ENCODE measurements around the gene NFU1. TPM values are rescaled to one million over a fixed set of nuclear protein-coding genes. Genes with fewer than 3 reads are reported as not detected.

NFU1 gene
- total RNA-seq, 6 experiments from 2014 or later: 12.7 to 26.1 (median 23.5) TPM

DNA sequence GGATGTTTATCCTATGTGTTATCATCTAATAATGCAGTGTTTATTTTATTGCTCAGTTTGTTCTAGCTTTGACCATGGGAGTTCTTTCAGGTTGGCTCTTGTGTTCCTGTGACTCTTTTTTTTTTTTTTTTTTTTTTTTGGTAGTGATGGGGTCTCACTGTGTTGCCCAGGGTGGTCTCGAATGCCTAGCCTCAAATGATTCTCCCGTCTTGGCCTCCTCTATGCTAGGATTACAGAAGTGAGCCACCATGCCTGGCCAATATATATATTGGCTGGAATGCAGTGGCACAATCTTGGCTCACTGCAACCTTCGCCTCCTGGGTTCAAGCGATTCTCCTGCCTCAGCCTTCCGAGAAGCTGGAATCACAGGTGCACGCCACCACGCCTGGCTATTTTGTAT lies 18.9 kb upstream of the NFU1 start:
- no peaks in the 10 kb centered on the region for H3K9me3 ChIP-seq
- intact Hi-C loops (cut with DNase I): no loop called here
- TF ChIP-seq, protein P1, sequence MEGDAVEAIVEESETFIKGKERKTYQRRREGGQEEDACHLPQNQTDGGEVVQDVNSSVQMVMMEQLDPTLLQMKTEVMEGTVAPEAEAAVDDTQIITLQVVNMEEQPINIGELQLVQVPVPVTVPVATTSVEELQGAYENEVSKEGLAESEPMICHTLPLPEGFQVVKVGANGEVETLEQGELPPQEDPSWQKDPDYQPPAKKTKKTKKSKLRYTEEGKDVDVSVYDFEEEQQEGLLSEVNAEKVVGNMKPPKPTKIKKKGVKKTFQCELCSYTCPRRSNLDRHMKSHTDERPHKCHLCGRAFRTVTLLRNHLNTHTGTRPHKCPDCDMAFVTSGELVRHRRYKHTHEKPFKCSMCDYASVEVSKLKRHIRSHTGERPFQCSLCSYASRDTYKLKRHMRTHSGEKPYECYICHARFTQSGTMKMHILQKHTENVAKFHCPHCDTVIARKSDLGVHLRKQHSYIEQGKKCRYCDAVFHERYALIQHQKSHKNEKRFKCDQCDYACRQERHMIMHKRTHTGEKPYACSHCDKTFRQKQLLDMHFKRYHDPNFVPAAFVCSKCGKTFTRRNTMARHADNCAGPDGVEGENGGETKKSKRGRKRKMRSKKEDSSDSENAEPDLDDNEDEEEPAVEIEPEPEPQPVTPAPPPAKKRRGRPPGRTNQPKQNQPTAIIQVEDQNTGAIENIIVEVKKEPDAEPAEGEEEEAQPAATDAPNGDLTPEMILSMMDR (IDR thresholded peaks at IDR 0.05): no peak
- TF ChIP-seq POLR2A (IDR thresholded peaks at IDR 0.05): no peak
- ATAC-seq: no peak
- no peaks in the 10 kb centered on the region for H3K27me3 ChIP-seq
- no peaks in the 10 kb centered on the region for H3K36me3 ChIP-seq
- DNase-seq: no peak
- no peaks in the 10 kb centered on the region for H3K4me1 ChIP-seq
- H3K27ac ChIP-seq: no peak overlapping the region
- WGBS (ENCODE audit: insufficient coverage, low coverage, low lambda C conversion rate, missing lambda C conversion rate): 91% methylated on average over 6 of the region's 7 CpGs
- no peak overlapping the region for H3K4me3 ChIP-seq

DNA sequence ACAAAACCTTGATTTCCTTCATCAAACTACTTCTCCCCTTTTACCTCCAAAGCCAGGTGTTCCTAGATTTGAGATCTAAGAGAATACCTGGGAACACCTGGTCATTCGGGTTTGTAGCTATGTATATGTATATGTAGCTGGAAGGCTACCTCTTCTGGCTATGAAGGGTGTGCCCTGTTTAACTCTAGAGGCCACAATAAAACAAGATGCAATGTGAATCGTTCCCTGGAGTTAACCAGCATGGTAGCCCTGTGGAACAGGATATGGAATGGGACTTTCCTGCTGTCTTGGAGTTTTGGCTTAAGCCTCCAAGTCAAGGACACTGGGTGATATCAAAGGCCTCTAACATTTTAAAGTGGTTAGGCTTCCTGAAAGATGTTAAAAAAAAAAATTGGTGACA lies 17.7 kb upstream of the NFU1 start:
- no peak for ATAC-seq
- intact Hi-C loops (cut with DNase I): no loop called here
- H3K4me3 ChIP-seq: no peak overlapping the region
- no peaks in the 10 kb centered on the region for H3K36me3 ChIP-seq
- TF ChIP-seq, protein P1 (IDR thresholded peaks at IDR 0.05): no peak
- TF ChIP-seq POLR2A (IDR thresholded peaks at IDR 0.05): no peak
- H3K9me3 ChIP-seq: no peaks in the 10 kb centered on the region
- no peaks in the 10 kb centered on the region for H3K27me3 ChIP-seq
- DNase-seq: no peak
- no peak overlapping the region for H3K27ac ChIP-seq
- WGBS (ENCODE audit: insufficient coverage, low coverage, low lambda C conversion rate, missing lambda C conversion rate): 63% methylated on average over 2 of the region's 2 CpGs
- H3K4me1 ChIP-seq: no peaks in the 10 kb centered on the region

DNA sequence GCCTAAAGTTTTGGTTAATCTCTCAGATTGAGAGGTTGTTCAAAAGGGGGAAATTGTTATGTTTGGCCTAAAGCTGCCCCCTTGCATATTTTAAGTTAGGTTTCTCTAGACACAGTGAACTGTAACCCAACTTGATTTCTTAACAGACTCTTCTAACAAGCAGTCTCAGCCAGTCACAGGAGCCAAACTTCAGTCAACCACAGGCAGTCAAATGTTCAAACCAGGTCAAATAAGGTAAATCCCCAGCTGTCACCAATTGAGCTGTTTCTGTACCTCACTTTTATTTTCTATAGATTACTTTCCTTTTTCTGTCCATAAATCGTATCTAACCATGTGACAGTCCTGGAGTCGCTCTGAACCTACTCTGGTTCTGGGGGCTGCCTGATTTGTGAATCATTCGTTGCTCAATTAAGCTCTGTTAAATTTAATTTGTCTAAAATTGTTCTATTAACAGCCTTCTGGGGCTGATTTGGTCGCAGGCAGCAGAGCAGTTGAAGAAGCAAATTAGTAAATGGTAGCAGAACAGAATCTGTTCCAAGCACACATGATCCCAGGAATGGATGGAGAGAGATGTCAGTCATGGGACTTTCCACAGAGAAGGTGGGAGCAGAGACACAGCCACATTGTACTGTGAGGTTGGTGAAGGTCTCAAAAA lies 16.4 kb upstream of the NFU1 start:
- no peaks in the 10 kb centered on the region for H3K9me3 ChIP-seq
- no peaks in the 10 kb centered on the region for H3K4me1 ChIP-seq
- 73% methylated on average over 4 of the region's 4 CpGs for WGBS (ENCODE audit: insufficient coverage, low coverage, low lambda C conversion rate, missing lambda C conversion rate)
- intact Hi-C loops (cut with DNase I): no loop called here
- ATAC-seq: no peak
- H3K27me3 ChIP-seq: no peaks in the 10 kb centered on the region
- H3K27ac ChIP-seq: no peak overlapping the region
- H3K4me3 ChIP-seq: no peak overlapping the region
- TF ChIP-seq, protein P1 (IDR thresholded peaks at IDR 0.05): no peak
- no peak for TF ChIP-seq POLR2A (IDR thresholded peaks at IDR 0.05)
- DNase-seq: no peak
- no peaks in the 10 kb centered on the region for H3K36me3 ChIP-seq

DNA sequence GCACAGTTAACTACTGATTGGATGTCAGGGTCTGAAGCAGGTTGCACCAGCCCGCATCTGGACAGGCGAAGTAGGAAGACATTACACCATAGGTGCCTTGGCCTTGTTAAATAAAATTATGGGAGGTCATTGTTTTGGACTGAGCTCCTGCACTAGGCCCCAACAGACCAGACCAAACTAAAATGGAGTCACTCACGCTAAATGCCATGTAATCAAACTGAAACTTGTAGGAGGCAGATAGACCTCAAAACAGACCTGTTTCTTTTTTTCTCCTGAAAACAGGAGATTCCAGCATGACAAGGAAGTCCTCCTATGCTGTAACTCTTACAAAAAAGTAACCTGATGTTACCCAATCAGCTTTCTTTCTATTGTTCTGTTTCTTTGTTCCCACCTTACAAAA lies 15.5 kb upstream of the NFU1 start:
- Histone ChIP-seq H3K27me3 (no peaks in the 10 kb centered on the region), H3K9me3 (no peaks in the 10 kb centered on the region), H3K4me3 (no peak overlapping the region), H3K27ac (no peak overlapping the region), H3K36me3 (no peaks in the 10 kb centered on the region), H3K4me1 (no peaks in the 10 kb centered on the region)
- 88% methylated on average over 1 of the region's 3 CpGs for WGBS (ENCODE audit: insufficient coverage, low coverage, low lambda C conversion rate, missing lambda C conversion rate)
- intact Hi-C loops (cut with DNase I): no loop called here
- no peak for ATAC-seq
- TF ChIP-seq, protein P1 (IDR thresholded peaks at IDR 0.05): no peak
- no peak for TF ChIP-seq POLR2A (IDR thresholded peaks at IDR 0.05)
- no peak for DNase-seq

All from right lobe of liver (tissue), 6 donors.